Tibial artery (tissue), 4 donors: Measurements from ENCODE around the gene EFEMP2.
A peak's percentile ranks its signal among the peaks of the same experiment; 100 is the strongest.
"Not testable (repeated sequence)": the region's sequence is repeated elsewhere in the genome, so short reads cannot be mapped to it uniquely, and the experiment has no call there.

Experiments
- DNase-seq, 2 donors: peaks; one replicate each; pipeline ENCODE4 v3.0.0-alpha.2; 2019
- H3K27ac ChIP-seq, 2 donors: fragments of 200-600 bp; sonication (generic) in 1 of 2; 1 replicate in 1 of 2; 2 replicates in 1 of 2; pipeline ENCODE4 v1.5.1; 2018 to 2019; ENCODE audit warnings: mild to moderate bottlenecking in 1 of 2
- H3K27me3 ChIP-seq, 2 donors: fragments of 200-600 bp; sonication (generic) in 1 of 2; one replicate each; pipeline versions ENCODE4 v1.5.1 to v1.6.0; 2016 to 2019
- H3K36me3 ChIP-seq, 3 donors: fragments of 200-600 bp; sonication (generic) in 2 of 3; one replicate each; pipeline ENCODE4 v1.5.1; 2016 to 2019; ENCODE audit warnings: mild to moderate bottlenecking in 2 of 3
- H3K4me1 ChIP-seq, 4 donors: fragments of 200-600 bp; sonication (generic) in 2 of 4; 1 replicate in 3 of 4; 2 replicates in 1 of 4; pipeline ENCODE4 v1.5.1; 2016 to 2019
- H3K4me3 ChIP-seq, 2 donors: fragments of 200-600 bp; sonication (generic) in 1 of 2; 1 replicate in 1 of 2; 2 replicates in 1 of 2; pipeline ENCODE4 v1.5.1; 2018 to 2019; ENCODE audit warnings: mild to moderate bottlenecking in 2 of 2
- H3K9me3 ChIP-seq, 3 donors: fragments of 200-600 bp; sonication (generic) in 1 of 3; one replicate each; pipeline ENCODE4 v1.5.1; 2016 to 2019
- CTCF ChIP-seq, 2 experiments: fragments of 200-600 bp in 1 of 2; fragments of 450-650 bp in 1 of 2; IDR thresholded peaks; one replicate each; pipeline ENCODE4 v1.5.1; 2017 to 2019; ENCODE audit warnings: antibody characterized with exemption in 2 of 2, mild to moderate bottlenecking in 1 of 2, moderate library complexity in 1 of 2
- intact Hi-C: fragments of 100-400 bp; cut with DNase I; formaldehyde crosslinking; loops from one replicate; pipeline ENCODE4 v1.15.0; 2023; ENCODE audit warnings: low total_unique reads

The EFEMP2 gene

GRCh38 chr11:65894034-65894591, 21.5 kb upstream of the EFEMP2 start:
- Histone ChIP-seq H3K36me3 (no peaks in the 10 kb centered on the region), H3K27me3 (no peaks in the 10 kb centered on the region), H3K27ac (peak overlapping the region; percentile 93 to 95), H3K4me3 (peak overlapping the region in 1 of 2 donors; percentile 25), H3K4me1 (peaks cover 6 to 48% (median 40%) of the 10 kb centered on the region in 4 donors), H3K9me3 (no peaks in the 10 kb centered on the region)
- intact Hi-C loops: no loop called here
- DNase-seq: peak in 1 of 2 donors; percentile 76
- TF ChIP-seq CTCF (IDR thresholded peaks at IDR 0.05): no peak

GRCh38 chr11:65892661-65893317, 20.2 kb upstream of the EFEMP2 start:
- Histone ChIP-seq H3K9me3 (no peaks in the 10 kb centered on the region), H3K27me3 (no peaks in the 10 kb centered on the region), H3K4me1 (peaks cover 6 to 52% (median 43%) of the 10 kb centered on the region in 4 donors), H3K36me3 (no peaks in the 10 kb centered on the region), H3K4me3 (no peak overlapping the region), H3K27ac (peak overlapping the region; percentile 93 to 95)
- no peak for TF ChIP-seq CTCF (IDR thresholded peaks at IDR 0.05)
- DNase-seq: no peak
- intact Hi-C loops: no loop called here

- DNase-seq, H3K36me3 ChIP-seq, H3K9me3 ChIP-seq, H3K27me3 ChIP-seq, intact Hi-C loops: not testable (repeated sequence)
- peak overlapping the region; percentile 61 to 83 for H3K4me3 ChIP-seq
- peaks cover 6 to 59% (median 49%) of the 10 kb centered on the region in 4 donors for H3K4me1 ChIP-seq
- peak overlapping the region; percentile 93 to 95 for H3K27ac ChIP-seq
These were observed 19.5 kb upstream of the EFEMP2 start for GRCh38 chr11:65892137-65892540.

- peak in 1 of 2 experiments; percentile 7 for TF ChIP-seq CTCF (IDR thresholded peaks at IDR 0.05)
- peak; percentile 46 to 80 for DNase-seq
- Histone ChIP-seq H3K9me3 (no peaks in the 10 kb centered on the region), H3K27me3 (no peaks in the 10 kb centered on the region), H3K36me3 (peaks cover 0 to 6% (median 3%) of the 10 kb centered on the region in 3 donors), H3K4me1 (peaks cover 6 to 64% (median 54%) of the 10 kb centered on the region in 4 donors), H3K4me3 (peak overlapping the region; percentile 61 to 83), H3K27ac (peak overlapping the region; percentile 93 to 95)
- intact Hi-C loops: no loop called here
These were observed 18.9 kb upstream of the EFEMP2 start for GRCh38 chr11:65891219-65892136.

GRCh38 chr11:65890324-65891218, 18.0 kb upstream of the EFEMP2 start, which contains the start of gene CCDC85B:
CCDC85B (plus strand) TSS chr11:65890673; CDS start chr11:65890784, 111 bp downstream.
- Histone ChIP-seq H3K36me3 (peaks cover 0 to 13% (median 4%) of the 10 kb centered on the region in 3 donors), H3K27me3 (no peaks in the 10 kb centered on the region), H3K4me1 (peaks cover 6 to 68% (median 55%) of the 10 kb centered on the region in 4 donors), H3K27ac (peak within 1 kb of the TSS; percentile 93 to 95), H3K4me3 (peak within 1 kb of the TSS; percentile 61 to 83), H3K9me3 (no peaks in the 10 kb centered on the region)
- peak in 1 of 2 experiments; percentile 33 for TF ChIP-seq CTCF (IDR thresholded peaks at IDR 0.05)
- DNase-seq: peak; percentile 99 to 100
- intact Hi-C loops: no loop called here
